H1 (cell line): ENCODE measurements around the gene SMARCC2. TPM values are rescaled to one million over a fixed set of nuclear protein-coding genes. Genes with fewer than 3 reads are reported as not detected.

Source experiments
- CTCF ChIA-PET: fragments of 300-600 bp; sonication (Branson Sonifier 250); formaldehyde crosslinking; loops from one replicate; lab custom pipeline; 2021; ENCODE audit not compliant: partially characterized antibody; lab: Charles Lee
- POLR2A ChIA-PET: fragments of 300-600 bp; sonication (Branson Sonifier 250); formaldehyde crosslinking; loops from one replicate; lab custom pipeline; 2021; ENCODE audit warnings: inconsistent platforms; ENCODE audit not compliant: partially characterized antibody; lab: Charles Lee
- DNase-seq, 2 experiments: peaks; one replicate each; pipeline versions ENCODE4 v3.0.0 to v3.0.0-alpha.2; 2010 to 2022; ENCODE audit warnings: low spot score in 2 of 2, low read depth in 1 of 2, mixed read lengths in 1 of 2
- FAIRE-seq: peaks from 2 replicates; lab custom pipeline; 2011; peaks lifted over from hg19 to GRCh38; lab: Jason Lieb, UNC
- H2AFZ ChIP-seq: 2 replicates; pipeline ENCODE4 v1.8.1; 2012; ENCODE audit warnings: low read length, inconsistent platforms
- H2AK5ac ChIP-seq: 2 replicates; pipeline ENCODE4 v1.6.1; 2013; ENCODE audit warnings: low read depth, low read length
- H2BK120ac ChIP-seq: replicated peaks from 2 replicates; pipeline ENCODE3; 2013; ENCODE audit warnings: low read depth, low read length, inconsistent platforms
- H2BK12ac ChIP-seq: 2 replicates; pipeline ENCODE4 v1.6.1; 2013; ENCODE audit warnings: low read depth, low read length
- H2BK15ac ChIP-seq: 2 replicates; pipeline ENCODE4 v1.6.1; 2013; ENCODE audit warnings: low read length
- H2BK20ac ChIP-seq: 2 replicates; pipeline ENCODE4 v1.6.1; 2013; ENCODE audit warnings: low read length
- H2BK5ac ChIP-seq: 2 replicates; pipeline ENCODE4 v1.6.1; 2013; ENCODE audit warnings: low read depth, low read length
- H3K14ac ChIP-seq: 2 replicates; pipeline ENCODE4 v1.6.1; 2013; ENCODE audit warnings: inconsistent platforms; ENCODE audit not compliant: insufficient read length
- H3K18ac ChIP-seq: 2 replicates; pipeline ENCODE4 v1.6.1; 2013; ENCODE audit warnings: low read length; ENCODE audit errors: extremely low read depth
- H3K23ac ChIP-seq: 2 replicates; pipeline ENCODE4 v1.6.1; 2013; ENCODE audit warnings: inconsistent platforms; ENCODE audit not compliant: insufficient read length
- H3K23me2 ChIP-seq: 2 replicates; pipeline ENCODE4 v1.6.1; 2013; ENCODE audit warnings: low read depth, low read length
- H3K27ac ChIP-seq: 2 replicates; pipeline ENCODE4 v1.6.1; 2011; ENCODE audit warnings: low read depth, low read length, inconsistent platforms
- H3K27me3 ChIP-seq, 4 experiments: replicated peaks in 1 of 4; 1 replicate in 1 of 4; 2 replicates in 3 of 4; pipeline versions ENCODE4 v1.6.1 to v1.8.1; 2011 to 2013; ENCODE audit warnings: low read length in 3 of 4, mild to moderate bottlenecking in 3 of 4, inconsistent platforms in 2 of 4, mixed read lengths in 2 of 4, moderate library complexity in 1 of 4; ENCODE audit not compliant: control insufficient read depth in 3 of 4, insufficient read depth in 3 of 4; ENCODE audit errors: extremely low read depth in 1 of 4
- H3K36me3 ChIP-seq, 4 experiments: 2 replicates each; pipeline versions ENCODE4 v1.6.1 to v1.8.1; 2011 to 2013; ENCODE audit warnings: mild to moderate bottlenecking in 4 of 4, low read length in 3 of 4, moderate library complexity in 2 of 4, control low read depth in 1 of 4, inconsistent platforms in 1 of 4; ENCODE audit not compliant: insufficient read depth in 4 of 4, control insufficient read depth in 2 of 4
- H3K4ac ChIP-seq: replicated peaks from 2 replicates; pipeline ENCODE3; 2013; ENCODE audit warnings: low read length, low read depth, mixed read lengths, inconsistent platforms; ENCODE audit not compliant: insufficient read length
- H3K4me1 ChIP-seq, 4 experiments: replicated peaks in 1 of 4; 1 replicate in 1 of 4; 2 replicates in 3 of 4; pipeline versions ENCODE4 v1.6.1 to v1.8.1; 2011 to 2013; ENCODE audit warnings: low read length in 3 of 4, inconsistent platforms in 2 of 4, mixed read lengths in 1 of 4; ENCODE audit not compliant: insufficient read depth in 4 of 4, control insufficient read depth in 3 of 4
- H3K4me2 ChIP-seq, 2 experiments: 2 replicates each; pipeline versions ENCODE4 v1.6.1 to v1.8.1; 2011 to 2013; ENCODE audit warnings: low read depth in 2 of 2, low read length in 2 of 2, control low read depth in 1 of 2, inconsistent platforms in 1 of 2, mild to moderate bottlenecking in 1 of 2; ENCODE audit not compliant: insufficient read depth in 1 of 2
- H3K4me3 ChIP-seq, 4 experiments: fragments of 200-600, 300-600 bp in 1 of 4; sonication (generic), shearing (Covaris generic), sonication (Bioruptor Twin) in 1 of 4; 2 replicates each; pipeline versions ENCODE4 v1.5.1 to v1.8.1; 2011 to 2016; ENCODE audit warnings: low read length in 4 of 4, low read depth in 3 of 4, control low read depth in 2 of 4, inconsistent platforms in 2 of 4, mild to moderate bottlenecking in 2 of 4, mixed read lengths in 1 of 4, moderate library complexity in 1 of 4; ENCODE audit not compliant: insufficient read depth in 2 of 4; ENCODE audit errors: extremely low read depth in 1 of 4
- H3K56ac ChIP-seq: replicated peaks from 2 replicates; pipeline ENCODE3; 2013; ENCODE audit warnings: low read depth, mild to moderate bottlenecking, mixed read lengths, low read length, inconsistent platforms; ENCODE audit not compliant: insufficient read length
- H3K79me1 ChIP-seq: 2 replicates; pipeline ENCODE4 v1.6.1; 2013; ENCODE audit warnings: low read depth, low read length, control low read depth
- H3K79me2 ChIP-seq, 2 experiments: 2 replicates each; pipeline versions ENCODE4 v1.6.1 to v1.8.1; 2012 to 2013; ENCODE audit warnings: low read length in 2 of 2, mild to moderate bottlenecking in 2 of 2, inconsistent platforms in 1 of 2; ENCODE audit not compliant: insufficient read depth in 2 of 2, control insufficient read depth in 1 of 2
- H3K9ac ChIP-seq, 4 experiments: replicated peaks in 1 of 4; 1 replicate in 1 of 4; 2 replicates in 3 of 4; pipeline versions ENCODE4 v1.6.1 to v1.8.1; 2011 to 2013; ENCODE audit warnings: low read depth in 3 of 4, low read length in 3 of 4, control low read depth in 2 of 4, mild to moderate bottlenecking in 2 of 4, moderate library complexity in 2 of 4, inconsistent platforms in 1 of 4; ENCODE audit errors: extremely low read depth in 1 of 4
- H3K9me3 ChIP-seq, 2 experiments: 2 replicates each; pipeline versions ENCODE4 v1.6.1 to v1.8.1; 2012 to 2013; ENCODE audit warnings: mild to moderate bottlenecking in 2 of 2, moderate library complexity in 2 of 2, control low read depth in 1 of 2, inconsistent platforms in 1 of 2, low read depth in 1 of 2, low read length in 1 of 2, mixed read lengths in 1 of 2; ENCODE audit not compliant: insufficient read depth in 2 of 2
- H4K20me1 ChIP-seq, 2 experiments: replicated peaks in 1 of 2; 2 replicates each; pipeline versions ENCODE3 to v1.8.1; 2011 to 2013; ENCODE audit warnings: inconsistent platforms in 2 of 2, low read length in 2 of 2, mild to moderate bottlenecking in 1 of 2; ENCODE audit not compliant: insufficient read depth in 2 of 2, control insufficient read depth in 1 of 2
- H4K5ac ChIP-seq: 2 replicates; pipeline ENCODE4 v1.6.1; 2013; ENCODE audit warnings: low read length, low read depth, mixed read lengths, inconsistent platforms; ENCODE audit not compliant: insufficient read length
- H4K8ac ChIP-seq: 2 replicates; pipeline ENCODE4 v1.8.0; 2013; ENCODE audit warnings: mild to moderate bottlenecking, moderate library complexity, low read length, inconsistent platforms; ENCODE audit not compliant: insufficient read depth; ENCODE audit errors: extremely low read depth
- H4K91ac ChIP-seq: replicated peaks from 2 replicates; pipeline ENCODE3; 2013; ENCODE audit warnings: low read length, mixed read lengths, inconsistent platforms; ENCODE audit not compliant: insufficient read length
- ASH2L ChIP-seq: fragments of 200-600, 300-600 bp; sonication (generic); IDR thresholded peaks from one replicate; pipeline ENCODE4 v1.7.1; 2017; ENCODE audit warnings: low read length
- ATF3 ChIP-seq: IDR thresholded peaks from 2 replicates; pipeline ENCODE4 v1.6.1; 2011; ENCODE audit warnings: low read depth, mild to moderate bottlenecking, low read length; ENCODE audit not compliant: insufficient read depth
- CREB1 ChIP-seq: IDR thresholded peaks from 2 replicates; pipeline ENCODE4 v1.6.1; 2012; ENCODE audit warnings: inconsistent platforms
- CTBP2 ChIP-seq: IDR thresholded peaks from 2 replicates; pipeline ENCODE4 v1.7.0; 2011; ENCODE audit warnings: borderline replicate concordance, mild to moderate bottlenecking, moderate library complexity, mixed read lengths, low read length; ENCODE audit not compliant: insufficient read depth, insufficient read length
- HDAC6 ChIP-seq: IDR thresholded peaks from one replicate; pipeline ENCODE4 v1.7.1; 2012; ENCODE audit warnings: low read depth, mild to moderate bottlenecking, inconsistent platforms, low read length, moderate library complexity
- JUND ChIP-seq: IDR thresholded peaks from 2 replicates; pipeline ENCODE4 v1.6.1; 2011; ENCODE audit warnings: mild to moderate bottlenecking, improper control_type of control experiment, low read length
- NRF1 ChIP-seq: IDR thresholded peaks from 2 replicates; pipeline ENCODE4 v1.6.1; 2011; ENCODE audit warnings: mild to moderate bottlenecking, low read depth, low read length, improper control_type of control experiment
- POLR2AphosphoS5 ChIP-seq: IDR thresholded peaks from 2 replicates; pipeline ENCODE4 v1.6.1; 2011; ENCODE audit warnings: low read depth, low read length
- RNF2 ChIP-seq: fragments of 200-900, 300-1000 bp; sonication (generic); IDR thresholded peaks from 2 replicates; pipeline ENCODE4 v1.7.1; 2016; ENCODE audit warnings: borderline replicate concordance, low read depth, mild to moderate bottlenecking, antibody characterized with exemption, low read length; ENCODE audit not compliant: poor library complexity, severe bottlenecking; ENCODE audit errors: missing control alignments
- WGBS, 2 experiments: shearing (Covaris generic) in 1 of 2; methylation state at CpG; one replicate each; pipeline versions ENCODE4 v1.1.6 to v1.1.7; 2013 to 2015; ENCODE audit warnings: low lambda C conversion rate in 2 of 2, mixed read lengths in 2 of 2, inconsistent platforms in 1 of 2, low coverage in 1 of 2, missing lambda C conversion rate in 1 of 2; ENCODE audit not compliant: insufficient replicate concordance in 2 of 2, insufficient coverage in 1 of 2, insufficient read length in 1 of 2; ENCODE audit errors: extremely low coverage in 1 of 2, missing lambda C conversion rate in 1 of 2; 5-methylcytosine and 5-hydroxymethylcytosine counted together
- polyA plus RNA-seq, 7 experiments: library from polyadenylated mRNA; depleted of rRNA in 3 of 7; stranded (reverse) in 5 of 7; unstranded in 2 of 7; fragments of >200 nt in 5 of 7; fragments of 200-250 nt in 2 of 7; gene quantifications; 1 replicate in 5 of 7; 2 replicates in 1 of 7; 4 replicates in 1 of 7; pipeline versions ENCODE4 v1.2.1 to v1.2.3, GENCODE V29; 2011 to 2013; ENCODE audit warnings: missing spikeins in 2 of 7, mixed read lengths in 2 of 7
- total RNA-seq: library from RNA; stranded (reverse); fragmentation: NEBNext Ultra II Directional; extraction: Animal tissue kit (Norgen Biotek cat#: 25700); gene quantifications from 2 replicates; pipeline ENCODE4 v1.2.1, GENCODE V29; 2021

SMARCC2 gene
- total and polyA plus RNA-seq, 2 of the 8 experiments (the other 6 are each of a cell fraction or from before 2014, with no cell fraction given), result 33.9 to 78.5 TPM

GRCh38 chr12:56161690-56162351 is 27.5 kb downstream of the SMARCC2 start:
- H3K23me2 ChIP-seq, result peaks cover 19% of the 10 kb centered on the region
- 92% methylated on average over 10 of the region's 10 CpGs; no CpG with 5 or more reads in 1 of the 2 experiments for WGBS, 2 experiments
- H2BK120ac ChIP-seq, result no peak overlapping the region
- no peak overlapping the region for H3K14ac ChIP-seq
- TF ChIP-seq CTBP2 (no peak), POLR2AphosphoS5 (peak; percentile 24), RNF2 (no peak), ATF3 (no peak), CREB1 (no peak), ASH2L (peak; percentile 3), HDAC6 (no peak), JUND (no peak), NRF1 (no peak)
- H3K4me3 ChIP-seq, result no peak overlapping the region
- peaks cover 11 to 23% of the 10 kb centered on the region in 2 experiments for H4K20me1 ChIP-seq
- no peak overlapping the region for H2BK15ac ChIP-seq
- peaks cover 3 to 33% (median 20%) of the 10 kb centered on the region in 4 experiments for H3K4me1 ChIP-seq
- H4K8ac ChIP-seq, result peak overlapping the region; percentile 46
- H4K5ac ChIP-seq, result no peak overlapping the region
- DNase-seq (no peak), FAIRE-seq (no peak)
- ChIA-PET CTCF (interaction anchor here (0.9 to 6.8 kb wide), 12 partner anchors 10 to 1020 kb away, joined by 3 to 47 read pairs (median 5); partner anchors contain the start of genes ESYT1, MYL6B, RNF41 and SMARCC2), POLR2A (interaction anchor here (0.7 to 15.6 kb wide), 21 partner anchors 8 to 197 kb away, joined by 3 to 656 read pairs (median 4); partner anchors contain the start of genes CNPY2, ERBB3, PA2G4 and RNF41)
- no peak overlapping the region for H2BK20ac ChIP-seq
- H3K4me2 ChIP-seq, result peak overlapping the region in 1 of 2 experiments; percentile 77; a peak in 1 of 4 replicates
- no peak overlapping the region for H3K56ac ChIP-seq
- H3K23ac ChIP-seq, result no peak overlapping the region
- H2BK12ac ChIP-seq, result no peak overlapping the region
- no peak overlapping the region for H3K9ac ChIP-seq
- H3K27me3 ChIP-seq, result no peaks in the 10 kb centered on the region
- H2BK5ac ChIP-seq, result no peak overlapping the region; the same call in 1 of the 2 replicates
- no peak overlapping the region for H4K91ac ChIP-seq
- H3K79me1 ChIP-seq, result peaks cover 3% of the 10 kb centered on the region; the same call in 1 of the 2 replicates
- no peak overlapping the region for H3K27ac ChIP-seq
- no peak overlapping the region for H2AFZ ChIP-seq
- H3K18ac ChIP-seq, result no peak overlapping the region
- no peak overlapping the region for H3K4ac ChIP-seq
- H2AK5ac ChIP-seq, result no peak overlapping the region
- H3K79me2 ChIP-seq, result peaks cover 3 to 25% of the 10 kb centered on the region in 2 experiments
- H3K9me3 ChIP-seq, result no peaks in the 10 kb centered on the region
- H3K36me3 ChIP-seq, result peaks cover 30 to 71% (median 54%) of the 10 kb centered on the region in 4 experiments
